ENCODE measurements around the gene TEAD2. TPM values are rescaled to one million over a fixed set of nuclear protein-coding genes. Genes with fewer than 3 reads are reported as not detected.

TEAD2 gene
- total RNA-seq, 1 experiment from 2014 or later, result 106 TPM

- H3K4me1 Mint-ChIP-seq, result peaks cover 10% of the 10 kb centered on the region
- TF ChIP-seq AR (CRISPR knock-in tag; IDR thresholded peaks at IDR 0.05) (no peak), FOXK1 (CRISPR knock-in tag; IDR thresholded peaks at IDR 0.05) (no peak), PRRX2 (CRISPR knock-in tag; IDR thresholded peaks at IDR 0.05) (no peak), RORB (CRISPR knock-in tag; IDR thresholded peaks at IDR 0.05) (no peak), IRF1 (CRISPR knock-in tag; IDR thresholded peaks at IDR 0.05) (no peak), NR3C1 (CRISPR knock-in tag; conservative IDR thresholded peaks at IDR 0.05; ENCODE audit: low read depth) (no peak), MXD4 (CRISPR knock-in tag; IDR thresholded peaks at IDR 0.05; ENCODE audit: borderline replicate concordance) (no peak), ATF3 (CRISPR knock-in tag; conservative IDR thresholded peaks at IDR 0.05) (no peak)
- TF ChIP-seq, protein P1, sequence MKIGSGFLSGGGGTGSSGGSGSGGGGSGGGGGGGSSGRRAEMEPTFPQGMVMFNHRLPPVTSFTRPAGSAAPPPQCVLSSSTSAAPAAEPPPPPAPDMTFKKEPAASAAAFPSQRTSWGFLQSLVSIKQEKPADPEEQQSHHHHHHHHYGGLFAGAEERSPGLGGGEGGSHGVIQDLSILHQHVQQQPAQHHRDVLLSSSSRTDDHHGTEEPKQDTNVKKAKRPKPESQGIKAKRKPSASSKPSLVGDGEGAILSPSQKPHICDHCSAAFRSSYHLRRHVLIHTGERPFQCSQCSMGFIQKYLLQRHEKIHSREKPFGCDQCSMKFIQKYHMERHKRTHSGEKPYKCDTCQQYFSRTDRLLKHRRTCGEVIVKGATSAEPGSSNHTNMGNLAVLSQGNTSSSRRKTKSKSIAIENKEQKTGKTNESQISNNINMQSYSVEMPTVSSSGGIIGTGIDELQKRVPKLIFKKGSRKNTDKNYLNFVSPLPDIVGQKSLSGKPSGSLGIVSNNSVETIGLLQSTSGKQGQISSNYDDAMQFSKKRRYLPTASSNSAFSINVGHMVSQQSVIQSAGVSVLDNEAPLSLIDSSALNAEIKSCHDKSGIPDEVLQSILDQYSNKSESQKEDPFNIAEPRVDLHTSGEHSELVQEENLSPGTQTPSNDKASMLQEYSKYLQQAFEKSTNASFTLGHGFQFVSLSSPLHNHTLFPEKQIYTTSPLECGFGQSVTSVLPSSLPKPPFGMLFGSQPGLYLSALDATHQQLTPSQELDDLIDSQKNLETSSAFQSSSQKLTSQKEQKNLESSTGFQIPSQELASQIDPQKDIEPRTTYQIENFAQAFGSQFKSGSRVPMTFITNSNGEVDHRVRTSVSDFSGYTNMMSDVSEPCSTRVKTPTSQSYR (CRISPR knock-in tag; IDR thresholded peaks at IDR 0.05), result no peak
- TF ChIP-seq, protein P2, sequence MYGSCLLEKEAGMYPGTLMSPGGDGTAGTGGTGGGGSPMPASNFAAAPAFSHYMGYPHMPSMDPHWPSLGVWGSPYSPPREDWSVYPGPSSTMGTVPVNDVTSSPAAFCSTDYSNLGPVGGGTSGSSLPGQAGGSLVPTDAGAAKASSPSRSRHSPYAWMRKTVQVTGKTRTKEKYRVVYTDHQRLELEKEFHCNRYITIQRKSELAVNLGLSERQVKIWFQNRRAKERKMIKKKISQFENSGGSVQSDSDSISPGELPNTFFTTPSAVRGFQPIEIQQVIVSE (CRISPR knock-in tag; IDR thresholded peaks at IDR 0.05; ENCODE audit: borderline replicate concordance), result no peak
- no peak overlapping the region for H3K4me3 Mint-ChIP-seq
- CTCF ChIA-PET, result no interaction called here
- no peaks in the 10 kb centered on the region for H3K9me3 Mint-ChIP-seq
- ATAC-seq, result no peak
- peaks cover 67% of the 10 kb centered on the region for H3K36me3 Mint-ChIP-seq
- H3K27ac Mint-ChIP-seq, result no peak overlapping the region
- DNase-seq (ENCODE audit: low spot score), result no peak
- POLR2A ChIA-PET, result interaction anchor here (0.5 kb wide), 1 partner anchor 32 kb away, joined by 3 read pairs; the partner anchor contains the start of gene KASH5
- no peaks in the 10 kb centered on the region for H3K27me3 Mint-ChIP-seq (ENCODE audit: low read depth)
Observed at GRCh38 chr19:49355909-49356353, 6.3 kb downstream of the TEAD2 start.

- no peak overlapping the region for H3K4me3 Mint-ChIP-seq
- H3K27ac Mint-ChIP-seq, result no peak overlapping the region
- ATAC-seq (no peak), DNase-seq (ENCODE audit: low spot score) (no peak)
- H3K27me3 Mint-ChIP-seq (ENCODE audit: low read depth), result no peaks in the 10 kb centered on the region
- peaks cover 3% of the 10 kb centered on the region; the same call in 1 of the 2 replicates for H3K4me1 Mint-ChIP-seq
- POLR2A ChIA-PET, result no interaction called here
- H3K36me3 Mint-ChIP-seq, result peaks cover 87% of the 10 kb centered on the region
- CTCF ChIA-PET, result no interaction called here
- H3K9me3 Mint-ChIP-seq, result no peaks in the 10 kb centered on the region
- TF ChIP-seq, protein P1 (CRISPR knock-in tag; IDR thresholded peaks at IDR 0.05), result no peak
- TF ChIP-seq HMGA2 (CRISPR knock-in tag; IDR thresholded peaks at IDR 0.05) (no peak), ZNF416 (CRISPR knock-in tag; IDR thresholded peaks at IDR 0.05) (no peak), GTF2I (CRISPR knock-in tag; conservative IDR thresholded peaks at IDR 0.05) (no peak), CTCF (IDR thresholded peaks at IDR 0.05) (no peak), ZMAT4 (CRISPR knock-in tag; IDR thresholded peaks at IDR 0.05) (no peak), E2F5 (CRISPR knock-in tag; IDR thresholded peaks at IDR 0.05) (no peak), SP1 (CRISPR knock-in tag; conservative IDR thresholded peaks at IDR 0.05) (no peak), ETV6 (CRISPR knock-in tag; IDR thresholded peaks at IDR 0.05) (no peak), ERG (CRISPR knock-in tag; IDR thresholded peaks at IDR 0.05) (no peak)
- TF ChIP-seq, protein P3, sequence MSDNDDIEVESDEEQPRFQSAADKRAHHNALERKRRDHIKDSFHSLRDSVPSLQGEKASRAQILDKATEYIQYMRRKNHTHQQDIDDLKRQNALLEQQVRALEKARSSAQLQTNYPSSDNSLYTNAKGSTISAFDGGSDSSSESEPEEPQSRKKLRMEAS (CRISPR knock-in tag; IDR thresholded peaks at IDR 0.05), result no peak
Observed at GRCh38 chr19:49349567-49349966, 12.6 kb downstream of the TEAD2 start.

Measured in WTC11 (cell line).